Transverse colon (tissue), 4 donors: ENCODE data around the gene GPR89A. TPM values are rescaled to one million over a fixed set of nuclear protein-coding genes. Genes with fewer than 3 reads are reported as not detected.
"Not testable (repeated sequence)": the region's sequence is repeated elsewhere in the genome, so short reads cannot be mapped to it uniquely, and the experiment has no call there.

Experiments used
- DNase-seq: peaks from one replicate; pipeline ENCODE4 v3.0.0-alpha.2; 2019
- H3K27ac ChIP-seq, 4 donors: fragments of 200-600 bp; sonication (generic); 2 replicates each; pipeline ENCODE4 v1.5.1; 2016 to 2018; ENCODE audit warnings: inconsistent platforms in 4 of 4
- H3K27me3 ChIP-seq: fragments of 200-600 bp; sonication (generic); 2 replicates; pipeline ENCODE4 v1.5.1; 2017; ENCODE audit warnings: inconsistent platforms
- H3K36me3 ChIP-seq, 4 donors: fragments of 200-600 bp; sonication (generic); 2 replicates each; pipeline ENCODE4 v1.5.1; 2017 to 2019; ENCODE audit warnings: inconsistent platforms in 4 of 4
- H3K4me1 ChIP-seq, 4 donors: fragments of 200-600 bp; sonication (generic); 2 replicates each; pipeline ENCODE4 v1.5.1; 2017 to 2020; ENCODE audit warnings: inconsistent platforms in 4 of 4
- H3K4me3 ChIP-seq, 4 donors: fragments of 200-600 bp; sonication (generic); 1 replicate in 1 of 4; 2 replicates in 3 of 4; pipeline versions ENCODE4 v1.5.1 to v1.6.1; 2017 to 2019; ENCODE audit warnings: inconsistent platforms in 4 of 4
- H3K9me3 ChIP-seq, 2 donors: fragments of 200-600 bp; sonication (generic); 2 replicates each; pipeline ENCODE4 v1.5.1; 2017 to 2019; ENCODE audit warnings: inconsistent platforms in 2 of 2
- EP300 ChIP-seq: sonication (generic); formaldehyde crosslinking; IDR thresholded peaks from one replicate; pipeline ENCODE4 v1.6.1; 2017; ENCODE audit warnings: antibody characterized with exemption, low read depth
- POLR2A ChIP-seq: fragments of 450-650 bp; IDR thresholded peaks from one replicate; pipeline ENCODE4 v1.6.1; 2016; ENCODE audit warnings: antibody characterized with exemption, mild to moderate bottlenecking, moderate library complexity
- POLR2AphosphoS5 ChIP-seq, 3 donors: sonication (generic); formaldehyde crosslinking; IDR thresholded peaks; one replicate each; pipeline ENCODE4 v1.6.1; 2016; ENCODE audit warnings: antibody characterized with exemption in 3 of 3
- WGBS, 2 donors: methylation state at CpG; one replicate each; pipeline ENCODE4 v1.1.5; 2018; ENCODE audit warnings: low coverage in 1 of 2; 5-methylcytosine and 5-hydroxymethylcytosine counted together
- in situ Hi-C, 4 donors: fragments of 200-750 bp; cut with MboI; loops; one replicate each; pipeline versions ENCODE4 v1.15.0 to v1.15.1; 2017; ENCODE audit warnings: low sequenced_read_pairs in 3 of 4, low pct_ligation_motif_present in 1 of 4, low pct_unique_long_range_greater_than_20kb in 1 of 4
- intact Hi-C: fragments of 100-400 bp; cut with DNase I; formaldehyde crosslinking; loops from one replicate; pipeline ENCODE4 v1.15.1; 2023; ENCODE audit warnings: low total_unique reads
- total RNA-seq, 4 donors: library from RNA; depleted of rRNA; stranded (reverse); fragments of >200 nt; gene quantifications; one replicate each; pipeline ENCODE4 v1.1.0, GENCODE V29; 2016
- TF ChIP-seq, protein P1 (sequence below), 5 experiments: fragments of 200-600 bp in 3 of 5; fragments of 450-650 bp in 2 of 5; sonication (generic) in 3 of 5; IDR thresholded peaks; 1 replicate in 2 of 5; 2 replicates in 3 of 5; pipeline ENCODE4 v1.5.1; 2016 to 2017; ENCODE audit warnings: antibody characterized with exemption in 5 of 5, inconsistent platforms in 3 of 5, mild to moderate bottlenecking in 2 of 5, moderate library complexity in 1 of 5

The GPR89A gene
- total RNA-seq, 4 donors from 2014 or later: 2.6 to 46.4 (median 36.5) TPM

DNA sequence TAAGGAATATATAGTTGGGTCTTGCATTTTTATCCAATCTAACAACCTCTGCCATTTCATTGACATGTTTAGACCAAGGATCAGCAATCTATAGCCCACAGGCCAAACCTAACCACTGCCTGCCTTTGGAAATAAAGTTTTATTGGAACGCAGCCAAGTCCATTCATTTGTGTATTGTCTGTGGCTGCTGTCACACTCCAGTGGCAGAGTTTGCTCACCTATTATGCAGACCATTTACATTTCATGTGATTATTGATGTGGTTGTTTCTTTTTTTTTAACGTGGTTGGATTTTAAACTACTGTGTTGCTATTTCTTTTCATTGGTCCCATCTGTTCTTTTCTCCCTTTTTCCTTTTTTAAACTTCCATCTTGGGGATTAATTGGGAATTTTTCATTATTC, 54.7 kb downstream of the GPR89A start:
- H3K27me3 ChIP-seq, H3K27ac ChIP-seq, H3K4me1 ChIP-seq, H3K36me3 ChIP-seq, DNase-seq, in situ Hi-C loops, H3K4me3 ChIP-seq, H3K9me3 ChIP-seq, intact Hi-C loops: not testable (repeated sequence)
- 41 to 60% methylated on average over 2 of the region's 2 CpGs for WGBS, 2 donors

DNA sequence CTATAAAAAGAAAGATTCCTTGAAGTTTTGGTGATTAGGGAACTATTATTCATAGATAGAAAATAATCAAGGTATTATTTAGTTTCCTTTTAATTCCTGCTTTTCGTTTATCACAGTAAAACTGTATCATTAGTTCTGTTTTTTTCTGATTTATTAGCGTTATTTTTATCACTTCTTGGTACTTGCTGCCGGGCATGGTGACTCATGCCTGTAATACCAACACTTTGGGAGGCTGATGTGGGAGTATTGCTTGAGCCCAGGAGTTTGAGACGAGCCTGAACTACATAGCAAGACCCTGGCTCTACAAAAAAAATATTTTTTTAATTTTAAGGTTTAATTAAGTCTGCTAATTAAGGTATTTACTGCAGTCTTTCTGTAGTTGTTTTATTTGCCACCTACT, 57.2 kb downstream of the GPR89A start:
- WGBS, 2 donors: 74% methylated on average over 4 of the region's 4 CpGs; no CpG with 5 or more reads in 1 of the 2 donors
- in situ Hi-C loops: not testable (repeated sequence)

DNA sequence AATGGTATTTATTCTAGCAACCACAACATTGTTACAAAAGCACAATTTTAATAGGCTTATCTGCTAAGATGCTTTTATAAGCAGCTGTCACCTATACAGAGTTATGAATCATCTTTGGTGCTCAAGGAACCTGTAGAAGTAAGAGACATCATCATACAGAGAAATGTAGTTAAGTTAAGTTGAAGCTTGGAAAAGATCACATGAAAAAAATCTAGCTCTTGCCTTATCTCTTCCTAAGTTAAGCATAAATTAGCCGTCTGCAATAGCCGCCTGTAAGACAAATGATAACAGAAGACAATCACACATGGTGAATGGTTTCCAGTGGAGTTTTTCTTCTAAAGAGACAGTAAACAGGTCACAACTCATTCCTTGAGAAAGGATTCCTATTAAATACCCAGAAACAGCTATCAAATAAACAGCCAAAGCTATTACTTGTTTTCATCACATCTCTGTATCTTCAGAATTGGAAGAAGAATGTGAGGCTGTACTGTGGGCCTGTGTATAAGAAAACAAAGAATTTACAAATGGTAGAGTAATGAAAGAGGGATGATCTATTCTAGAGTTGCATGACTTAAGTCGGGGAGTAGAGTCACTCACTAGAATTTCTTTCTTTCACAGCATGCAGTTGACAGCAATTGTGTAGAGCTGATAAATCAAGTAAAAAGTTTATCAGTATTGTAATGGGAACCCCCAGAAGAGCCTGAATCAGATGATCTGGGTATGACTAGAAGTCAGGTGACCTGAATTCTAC, 63.4 kb downstream of the GPR89A start:
- H3K4me1 ChIP-seq, H3K27ac ChIP-seq, H3K9me3 ChIP-seq, H3K27me3 ChIP-seq, in situ Hi-C loops, H3K36me3 ChIP-seq, H3K4me3 ChIP-seq, DNase-seq, intact Hi-C loops: not testable (repeated sequence)
- WGBS, 2 donors: 95% methylated on average over 2 of the region's 3 CpGs; no CpG with 5 or more reads in 1 of the 2 donors

More for the DNA sequence above, 57.2 kb downstream of the GPR89A start:
- DNase-seq, H3K4me1 ChIP-seq, H3K4me3 ChIP-seq, H3K36me3 ChIP-seq, H3K27ac ChIP-seq, intact Hi-C loops, H3K9me3 ChIP-seq, H3K27me3 ChIP-seq: not testable (repeated sequence)

DNA sequence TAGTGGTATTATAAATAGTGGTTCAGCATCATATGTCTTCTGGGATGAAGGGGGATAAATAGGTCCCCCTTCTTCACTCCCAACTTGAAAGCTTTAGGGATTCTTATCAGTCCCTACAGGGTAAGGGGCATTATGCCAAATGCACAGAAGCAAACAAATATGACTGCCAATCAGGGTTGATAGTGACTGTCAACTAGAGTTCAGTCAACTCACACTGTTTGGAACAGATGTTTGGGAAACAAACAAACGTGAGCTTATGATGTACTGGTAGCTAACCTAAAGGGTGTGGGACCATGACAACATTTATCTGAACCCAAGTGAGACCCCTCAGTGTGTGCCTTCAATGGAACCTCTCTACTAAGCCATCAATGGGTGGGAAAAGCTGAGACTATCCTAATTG, 65.4 kb downstream of the GPR89A start:
- H3K4me1 ChIP-seq, H3K27ac ChIP-seq, intact Hi-C loops, H3K36me3 ChIP-seq, DNase-seq, H3K4me3 ChIP-seq, H3K27me3 ChIP-seq, H3K9me3 ChIP-seq, in situ Hi-C loops: not testable (repeated sequence)
- WGBS, 2 donors: no CpG with 5 or more reads among the region's 1 CpG

DNA sequence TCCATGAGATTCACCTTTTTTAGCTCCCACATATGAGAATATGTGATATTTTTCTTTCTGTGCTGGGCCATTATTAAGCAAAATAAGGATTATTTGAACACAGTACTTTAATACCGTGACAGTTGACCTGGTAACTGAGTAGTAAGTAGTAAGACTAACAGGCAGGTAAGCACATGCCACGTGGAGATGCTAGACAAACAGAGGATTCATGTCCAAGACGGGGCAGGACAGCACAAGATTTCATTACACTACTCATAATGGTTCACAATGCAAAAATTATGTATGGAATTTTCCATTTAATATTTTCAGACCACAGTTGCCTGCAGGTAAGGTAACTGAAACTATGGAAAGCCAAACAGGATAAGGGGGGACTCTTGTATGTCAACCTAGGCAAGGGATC, 77.1 kb downstream of the GPR89A start:
- H3K36me3 ChIP-seq, DNase-seq, H3K9me3 ChIP-seq, H3K4me3 ChIP-seq, H3K27ac ChIP-seq, H3K4me1 ChIP-seq, H3K27me3 ChIP-seq, in situ Hi-C loops, intact Hi-C loops: not testable (repeated sequence)
- WGBS, 2 donors: no CpG with 5 or more reads among the region's 3 CpGs

DNA sequence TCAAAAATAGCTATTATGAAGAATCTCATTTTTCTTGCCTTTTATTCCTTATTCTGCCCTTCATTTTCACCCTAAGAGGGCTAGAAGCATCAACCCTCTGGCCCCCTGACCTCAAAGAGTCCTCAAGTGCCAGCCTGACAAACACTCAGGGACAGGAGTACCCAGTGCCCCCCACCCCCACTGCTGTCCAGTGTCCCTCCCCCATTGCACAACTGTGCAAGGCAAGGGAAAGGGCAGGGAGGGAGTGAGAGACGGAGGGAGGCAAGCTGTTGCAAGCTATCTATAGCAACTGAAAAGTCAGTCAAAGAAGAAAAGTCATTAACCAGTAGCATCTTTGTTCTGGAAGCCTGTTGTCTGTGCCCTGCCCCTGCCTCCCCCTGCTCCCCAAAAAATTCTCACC, 78.3 kb downstream of the GPR89A start:
- in situ Hi-C loops, DNase-seq, H3K4me3 ChIP-seq, H3K36me3 ChIP-seq, H3K27ac ChIP-seq, intact Hi-C loops, H3K9me3 ChIP-seq, H3K27me3 ChIP-seq: not testable (repeated sequence)
- peaks cover 0 to 14% (median 3%) of the 10 kb centered on the region in 4 donors for H3K4me1 ChIP-seq
- 100% methylated on average over 1 of the region's 1 CpG; no CpG with 5 or more reads in 1 of the 2 donors for WGBS, 2 donors

DNA sequence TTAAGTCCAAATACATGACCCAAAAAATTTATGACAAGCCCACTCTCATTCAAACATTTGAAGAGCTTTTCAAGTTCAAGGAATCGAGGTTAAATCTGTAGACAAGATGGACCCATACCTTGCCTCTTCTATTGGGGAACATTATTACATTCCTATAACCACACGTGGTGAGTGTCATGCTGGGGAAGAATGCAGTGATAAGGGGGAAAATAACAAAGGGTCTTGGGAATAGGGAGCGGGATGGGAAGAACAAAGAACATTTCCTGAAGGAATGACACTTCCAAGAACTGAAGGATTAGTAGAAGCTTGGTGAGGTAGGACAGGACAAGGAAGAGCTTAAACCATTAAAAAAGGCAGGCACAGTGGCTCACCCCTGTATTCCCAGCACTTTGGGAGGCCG, 80.5 kb downstream of the GPR89A start:
- 67 to 84% methylated on average over 2 to 4 of the region's 4 CpGs for WGBS, 2 donors
- TF ChIP-seq POLR2A: no peak
- no peak for TF ChIP-seq EP300
- TF ChIP-seq POLR2AphosphoS5 (IDR thresholded peaks at IDR 0.05): no peak
- TF ChIP-seq, protein P1, sequence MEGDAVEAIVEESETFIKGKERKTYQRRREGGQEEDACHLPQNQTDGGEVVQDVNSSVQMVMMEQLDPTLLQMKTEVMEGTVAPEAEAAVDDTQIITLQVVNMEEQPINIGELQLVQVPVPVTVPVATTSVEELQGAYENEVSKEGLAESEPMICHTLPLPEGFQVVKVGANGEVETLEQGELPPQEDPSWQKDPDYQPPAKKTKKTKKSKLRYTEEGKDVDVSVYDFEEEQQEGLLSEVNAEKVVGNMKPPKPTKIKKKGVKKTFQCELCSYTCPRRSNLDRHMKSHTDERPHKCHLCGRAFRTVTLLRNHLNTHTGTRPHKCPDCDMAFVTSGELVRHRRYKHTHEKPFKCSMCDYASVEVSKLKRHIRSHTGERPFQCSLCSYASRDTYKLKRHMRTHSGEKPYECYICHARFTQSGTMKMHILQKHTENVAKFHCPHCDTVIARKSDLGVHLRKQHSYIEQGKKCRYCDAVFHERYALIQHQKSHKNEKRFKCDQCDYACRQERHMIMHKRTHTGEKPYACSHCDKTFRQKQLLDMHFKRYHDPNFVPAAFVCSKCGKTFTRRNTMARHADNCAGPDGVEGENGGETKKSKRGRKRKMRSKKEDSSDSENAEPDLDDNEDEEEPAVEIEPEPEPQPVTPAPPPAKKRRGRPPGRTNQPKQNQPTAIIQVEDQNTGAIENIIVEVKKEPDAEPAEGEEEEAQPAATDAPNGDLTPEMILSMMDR (IDR thresholded peaks at IDR 0.05): no peak
- in situ Hi-C loops: no loop called here

More for the DNA sequence above, 80.5 kb downstream of the GPR89A start:
- intact Hi-C loops: no loop called here
- Histone ChIP-seq H3K4me3 (no peak overlapping the region), H3K27ac (no peak overlapping the region), H3K4me1 (peaks cover 0 to 17% (median 3%) of the 10 kb centered on the region in 4 donors), H3K9me3 (no peaks in the 10 kb centered on the region), H3K36me3 (no peaks in the 10 kb centered on the region), H3K27me3 (no peaks in the 10 kb centered on the region)
- DNase-seq: no peak
